Immature natural killer cell (primary cell): ENCODE results near the gene KLHL40. TPM values are rescaled to one million over a fixed set of nuclear protein-coding genes. Genes with fewer than 3 reads are reported as not detected.

ENCODE experiments used
- DNase-seq, 3 donors: peaks; one replicate each; pipeline ENCODE4 v3.0.0; 2022; ENCODE audit warnings: mixed read lengths in 1 of 3
- H3K27ac Mint-ChIP-seq, 6 donors: one replicate each; pipeline ENCODE4 v1.8.0; 2020; ENCODE audit warnings: mixed read lengths in 6 of 6, mild to moderate bottlenecking in 5 of 6, inconsistent platforms in 4 of 6, moderate library complexity in 3 of 6
- H3K27me3 Mint-ChIP-seq, 3 donors: one replicate each; pipeline ENCODE4 v1.8.0; 2020 to 2021; ENCODE audit warnings: low read depth in 3 of 3, mild to moderate bottlenecking in 3 of 3, mixed read lengths in 3 of 3, moderate library complexity in 3 of 3, inconsistent platforms in 1 of 3
- H3K36me3 Mint-ChIP-seq, 3 donors: one replicate each; pipeline ENCODE4 v1.8.0; 2020; ENCODE audit warnings: mixed read lengths in 3 of 3, inconsistent platforms in 2 of 3, mild to moderate bottlenecking in 2 of 3
- H3K4me1 Mint-ChIP-seq, 2 donors: one replicate each; pipeline ENCODE4 v1.8.0; 2020; ENCODE audit warnings: inconsistent platforms in 2 of 2, mild to moderate bottlenecking in 2 of 2, mixed read lengths in 2 of 2, moderate library complexity in 1 of 2
- H3K4me3 Mint-ChIP-seq, 5 donors: one replicate each; pipeline ENCODE4 v1.8.0; 2020; ENCODE audit warnings: mild to moderate bottlenecking in 5 of 5, mixed read lengths in 5 of 5, inconsistent platforms in 3 of 5, moderate library complexity in 3 of 5
- H3K9me3 Mint-ChIP-seq, 6 donors: one replicate each; pipeline ENCODE4 v1.8.0; 2020; ENCODE audit warnings: mild to moderate bottlenecking in 6 of 6, mixed read lengths in 6 of 6, inconsistent platforms in 4 of 6, moderate library complexity in 3 of 6
- polyA plus RNA-seq, 3 donors: library from polyadenylated mRNA; unstranded; fragments of 300-500 nt; fragmentation: Illumina TruSeq; gene quantifications; one replicate each; pipeline ENCODE4 v1.2.3, GENCODE V29; 2021

The KLHL40 gene
- polyA plus RNA-seq, 3 donors from 2014 or later, result not detected

DNA sequence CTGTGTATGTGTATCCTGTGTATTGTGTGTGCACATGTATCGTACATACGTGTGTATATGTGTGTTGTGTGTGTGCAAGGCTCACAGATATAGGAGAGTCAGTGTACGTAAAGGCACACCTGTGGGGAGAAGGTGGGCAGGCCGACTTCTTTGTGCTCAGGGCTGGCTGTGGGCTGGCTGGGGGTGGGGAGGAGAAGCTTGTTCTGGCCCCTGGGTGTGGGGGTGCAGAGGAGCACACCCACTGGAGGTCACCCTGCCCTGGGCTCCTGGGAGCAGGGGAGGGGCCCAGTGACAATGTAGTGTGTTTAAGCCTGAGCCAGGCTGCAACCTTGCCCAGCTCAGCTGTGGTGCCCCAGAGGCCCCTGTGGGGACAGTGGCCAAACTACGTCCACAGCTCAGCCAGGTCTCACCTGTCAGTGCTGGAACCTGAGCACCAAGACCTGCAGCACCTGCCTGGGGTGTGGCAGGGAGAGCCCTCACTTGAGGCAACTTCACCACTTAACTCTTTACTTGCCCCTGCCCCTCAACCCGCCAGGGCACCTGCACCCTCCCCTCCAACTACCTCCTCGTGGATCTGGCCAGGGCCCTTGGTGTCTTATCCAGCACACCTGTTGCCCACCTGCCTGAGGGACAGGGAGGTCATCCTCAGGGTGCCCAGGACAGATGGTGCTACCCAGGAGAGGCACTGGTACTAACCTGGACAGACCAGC is 19.9 kb downstream of the KLHL40 start:
- H3K27ac Mint-ChIP-seq, result no peak overlapping the region
- no peak for DNase-seq
- no peaks in the 10 kb centered on the region for H3K36me3 Mint-ChIP-seq
- no peaks in the 10 kb centered on the region for H3K9me3 Mint-ChIP-seq
- no peak overlapping the region for H3K4me3 Mint-ChIP-seq
- H3K27me3 Mint-ChIP-seq, result peaks cover 2 to 7% (median 3%) of the 10 kb centered on the region in 3 donors
- H3K4me1 Mint-ChIP-seq, result no peaks in the 10 kb centered on the region

GRCh38 chr3:42705962-42706585 is 20.7 kb downstream of the KLHL40 start:
- Mint-ChIP-seq H3K9me3 (no peaks in the 10 kb centered on the region), H3K27me3 (peaks cover 1 to 7% (median 2%) of the 10 kb centered on the region in 3 donors), H3K4me3 (no peak overlapping the region), H3K27ac (no peak overlapping the region), H3K4me1 (no peaks in the 10 kb centered on the region), H3K36me3 (no peaks in the 10 kb centered on the region)
- DNase-seq, result no peak

DNA sequence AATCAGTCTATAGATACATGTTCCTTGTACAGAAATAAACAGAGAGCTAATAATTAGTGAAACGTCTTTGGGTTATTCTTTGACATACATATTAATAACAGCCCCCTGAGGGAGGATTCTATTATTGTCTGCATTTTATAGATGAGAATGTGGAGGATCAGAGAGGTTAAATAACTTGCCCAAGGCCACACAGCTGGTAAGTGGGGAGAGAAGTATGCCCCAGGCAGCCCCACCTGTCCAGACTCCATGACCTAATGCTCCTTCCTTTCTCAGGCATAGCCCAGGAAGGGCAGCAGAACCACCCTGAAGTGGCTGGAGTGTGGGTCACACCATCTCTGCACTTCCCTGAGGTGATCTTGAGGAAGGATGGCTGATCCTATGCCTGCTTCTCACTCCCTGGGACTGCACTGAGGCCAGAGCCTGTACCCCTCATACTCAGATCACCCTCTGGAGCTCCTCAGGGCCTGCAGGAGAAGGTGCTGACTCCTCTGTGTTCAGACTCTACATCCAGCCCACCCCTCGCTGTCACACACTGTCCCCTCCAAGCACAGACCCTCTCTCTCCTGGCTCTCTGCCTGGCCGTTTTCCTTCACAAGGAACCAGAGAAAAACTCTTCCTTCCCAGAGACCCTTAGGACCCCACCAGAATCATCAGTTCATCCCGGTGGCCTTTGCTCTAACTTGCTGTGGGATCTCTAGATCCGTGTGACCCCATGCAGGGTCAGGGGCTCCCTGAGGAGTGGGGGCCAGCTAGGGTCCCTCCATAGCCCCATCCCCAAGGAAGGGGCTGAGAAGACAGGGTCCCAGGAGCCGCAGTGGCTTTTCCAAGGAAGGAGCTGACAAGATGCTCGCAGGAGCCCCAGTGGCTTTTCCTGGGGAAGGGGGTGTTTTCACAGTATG is 21.6 kb downstream of the KLHL40 start:
- H3K9me3 Mint-ChIP-seq, result no peaks in the 10 kb centered on the region
- H3K27me3 Mint-ChIP-seq, result peaks cover 0 to 4% (median 0%) of the 10 kb centered on the region in 3 donors
- H3K27ac Mint-ChIP-seq, result no peak overlapping the region
- H3K4me1 Mint-ChIP-seq, result no peaks in the 10 kb centered on the region
- no peak for DNase-seq
- no peak overlapping the region for H3K4me3 Mint-ChIP-seq
- H3K36me3 Mint-ChIP-seq, result no peaks in the 10 kb centered on the region

GRCh38 chr3:42707620-42708355 is 22.5 kb downstream of the KLHL40 start:
- Mint-ChIP-seq H3K4me3 (no peak overlapping the region), H3K36me3 (no peaks in the 10 kb centered on the region), H3K27me3 (peaks cover 0 to 4% (median 0%) of the 10 kb centered on the region in 3 donors), H3K9me3 (no peaks in the 10 kb centered on the region), H3K27ac (no peak overlapping the region), H3K4me1 (no peaks in the 10 kb centered on the region)
- DNase-seq, result no peak

DNA sequence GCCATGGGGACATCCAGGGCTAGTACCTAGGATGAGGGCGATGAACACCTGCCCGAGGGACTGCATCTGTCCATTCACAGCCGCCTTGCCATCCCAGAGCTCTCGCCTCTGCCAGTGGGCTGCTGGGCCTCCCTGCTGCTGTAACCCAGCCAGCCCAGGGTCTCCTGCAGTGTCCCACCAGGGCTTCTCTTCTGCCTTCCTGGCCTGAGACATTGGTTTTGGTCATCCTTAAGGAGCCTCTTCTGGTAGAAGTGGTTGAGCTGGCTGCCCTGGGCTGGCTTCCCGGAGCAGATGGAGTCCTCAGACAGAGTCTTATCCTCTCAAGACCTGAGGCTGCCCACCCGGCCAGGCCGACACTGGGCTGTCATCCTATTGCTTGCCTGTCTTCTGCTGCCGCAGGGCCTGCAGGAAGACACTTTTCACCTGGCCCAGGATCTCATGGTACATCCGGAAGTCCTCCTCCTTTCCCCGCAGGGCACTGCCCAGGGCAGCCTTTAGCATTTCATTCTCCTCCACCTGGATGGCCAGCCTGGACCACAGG is 23.3 kb downstream of the KLHL40 start:
- no peak overlapping the region for H3K4me3 Mint-ChIP-seq
- H3K36me3 Mint-ChIP-seq, result no peaks in the 10 kb centered on the region
- peaks cover 0 to 4% (median 0%) of the 10 kb centered on the region in 3 donors for H3K27me3 Mint-ChIP-seq
- H3K9me3 Mint-ChIP-seq, result no peaks in the 10 kb centered on the region
- H3K4me1 Mint-ChIP-seq, result no peaks in the 10 kb centered on the region
- H3K27ac Mint-ChIP-seq, result no peak overlapping the region
- DNase-seq, result no peak

DNA sequence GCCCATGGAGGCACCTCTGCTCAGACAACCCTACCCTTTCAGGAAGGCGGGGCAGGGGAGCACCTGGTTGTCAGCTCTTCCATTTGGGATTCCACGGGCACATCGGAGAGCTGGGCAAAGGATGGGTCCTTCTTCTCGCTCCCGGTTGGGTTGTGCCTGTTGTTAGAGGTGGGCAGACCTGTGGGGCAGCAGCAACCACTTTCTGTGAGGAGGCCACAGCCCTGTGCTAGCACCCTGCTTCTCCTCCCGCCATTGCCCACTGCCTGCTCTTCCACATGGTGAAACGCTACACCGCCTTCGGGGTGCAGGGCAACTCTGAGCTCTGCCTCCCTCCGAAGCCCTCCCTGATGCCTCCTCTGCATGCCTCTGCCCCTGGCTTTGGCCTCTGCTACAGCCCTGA is 24.3 kb downstream of the KLHL40 start:
- H3K9me3 Mint-ChIP-seq, result no peaks in the 10 kb centered on the region

GRCh38 chr3:42710323-42711021 is 25.1 kb downstream of the KLHL40 start:
- DNase-seq, result no peak
- Mint-ChIP-seq H3K27ac (no peak overlapping the region), H3K27me3 (peaks cover 0 to 4% (median 2%) of the 10 kb centered on the region in 3 donors), H3K9me3 (no peaks in the 10 kb centered on the region), H3K36me3 (no peaks in the 10 kb centered on the region), H3K4me1 (no peaks in the 10 kb centered on the region), H3K4me3 (no peak overlapping the region)

More for the DNA sequence above, 24.3 kb downstream of the KLHL40 start:
- peaks cover 0 to 4% (median 2%) of the 10 kb centered on the region in 3 donors for H3K27me3 Mint-ChIP-seq
- DNase-seq, result no peak
- no peak overlapping the region for H3K4me3 Mint-ChIP-seq
- H3K27ac Mint-ChIP-seq, result no peak overlapping the region
- no peaks in the 10 kb centered on the region for H3K4me1 Mint-ChIP-seq
- no peaks in the 10 kb centered on the region for H3K36me3 Mint-ChIP-seq

DNA sequence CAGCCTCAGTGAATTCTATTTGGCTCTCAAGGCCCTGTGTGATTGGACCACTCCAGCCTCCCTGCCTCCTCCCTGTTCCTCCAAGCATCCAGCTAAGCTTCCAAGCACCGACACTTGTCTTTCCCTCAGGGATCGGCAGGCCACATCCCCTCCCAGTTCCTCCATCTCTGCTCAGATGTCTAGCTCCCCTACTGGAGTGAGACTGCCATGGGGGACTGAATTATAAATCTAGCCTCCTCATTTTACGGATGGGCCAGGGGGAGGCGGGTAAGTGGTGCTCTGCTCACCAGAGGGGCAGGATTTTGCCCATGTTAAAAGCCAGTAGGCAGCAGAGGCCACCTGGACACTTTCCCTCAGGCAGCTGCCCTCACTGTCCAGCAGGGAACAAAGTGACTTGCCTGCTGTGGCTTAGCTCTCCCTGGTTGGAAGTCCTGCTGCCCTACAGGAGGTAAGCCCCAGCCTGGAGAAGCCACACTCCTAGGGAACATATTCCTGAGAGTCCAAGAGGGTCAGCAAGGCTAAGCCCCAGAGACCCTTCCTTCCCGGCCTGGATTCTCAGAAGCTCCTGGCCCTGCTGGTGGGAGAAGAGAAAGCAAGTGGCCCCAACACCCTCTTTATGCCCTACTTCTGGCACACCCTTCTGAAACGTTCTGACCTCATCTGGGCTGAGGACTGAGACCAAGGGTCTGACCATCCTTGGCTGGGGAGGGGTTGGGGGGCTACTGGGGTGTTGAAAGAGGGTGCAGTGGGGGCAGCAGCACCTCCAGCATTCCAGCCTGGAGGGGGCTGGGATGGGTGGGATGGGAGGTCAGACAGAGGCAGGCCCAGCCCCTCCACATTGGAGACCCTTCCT is 26.4 kb downstream of the KLHL40 start:
- Mint-ChIP-seq H3K27me3 (peaks cover 0 to 4% (median 2%) of the 10 kb centered on the region in 3 donors), H3K36me3 (no peaks in the 10 kb centered on the region), H3K4me3 (no peak overlapping the region), H3K4me1 (no peaks in the 10 kb centered on the region), H3K27ac (no peak overlapping the region), H3K9me3 (no peaks in the 10 kb centered on the region)
- no peak for DNase-seq

DNA sequence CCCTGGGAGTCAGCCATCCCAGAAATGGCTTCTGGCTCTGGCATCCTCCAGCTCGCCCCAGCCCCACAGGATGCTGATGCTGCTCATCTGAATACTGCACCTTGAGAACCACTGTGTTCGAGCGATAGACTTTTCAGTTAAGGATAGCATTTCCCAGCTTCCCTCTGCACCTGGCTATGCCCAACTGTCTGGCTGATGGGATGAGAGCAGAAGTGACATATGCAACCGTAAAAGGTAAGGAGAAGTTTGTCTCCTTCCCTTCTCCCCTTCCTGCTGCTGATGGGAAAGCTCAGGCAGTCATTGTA is 27.0 kb downstream of the KLHL40 start:
- no peak for DNase-seq
- no peak overlapping the region for H3K27ac Mint-ChIP-seq
- no peaks in the 10 kb centered on the region for H3K4me1 Mint-ChIP-seq
- peaks cover 0 to 3% (median 2%) of the 10 kb centered on the region in 3 donors for H3K27me3 Mint-ChIP-seq
- no peak overlapping the region for H3K4me3 Mint-ChIP-seq
- H3K36me3 Mint-ChIP-seq, result no peaks in the 10 kb centered on the region
- no peaks in the 10 kb centered on the region for H3K9me3 Mint-ChIP-seq

DNA sequence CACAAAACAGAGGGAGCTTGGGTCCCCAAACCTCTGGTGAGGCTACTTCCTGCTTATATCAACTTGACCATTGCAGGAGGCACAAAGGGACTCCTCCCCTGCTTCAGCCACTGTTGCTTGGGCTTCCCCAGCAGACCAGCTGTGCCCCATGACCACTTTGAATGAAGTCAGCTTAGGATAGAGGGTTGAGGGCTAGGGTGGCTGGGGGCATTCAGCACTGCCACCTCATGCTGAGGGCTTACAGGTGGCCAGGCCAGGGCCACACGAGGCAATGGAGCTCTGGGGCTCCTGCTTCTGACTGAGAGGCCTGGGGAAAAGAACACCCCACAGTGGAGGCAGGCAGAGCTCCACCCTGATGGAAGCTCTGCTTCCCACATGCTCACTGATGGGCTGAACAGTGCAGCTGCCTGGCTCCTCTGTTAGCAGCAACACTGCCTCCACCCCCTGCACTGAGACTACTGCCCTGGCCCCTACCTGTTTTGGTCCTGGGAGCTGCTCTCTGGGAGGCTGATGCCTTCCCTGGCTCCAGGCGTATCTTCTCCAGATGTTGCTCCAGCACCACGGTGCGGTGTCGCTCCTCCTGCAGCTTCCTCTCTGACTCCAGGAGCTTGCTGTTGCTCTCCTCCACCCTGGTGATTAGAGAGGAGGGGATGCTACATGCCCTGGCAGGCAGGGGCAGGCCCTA is 27.5 kb downstream of the KLHL40 start:
- H3K9me3 Mint-ChIP-seq, result no peaks in the 10 kb centered on the region
- no peaks in the 10 kb centered on the region for H3K36me3 Mint-ChIP-seq
- no peak for DNase-seq
- H3K4me3 Mint-ChIP-seq, result no peak overlapping the region
- peaks cover 0 to 3% (median 3%) of the 10 kb centered on the region in 3 donors for H3K27me3 Mint-ChIP-seq
- H3K27ac Mint-ChIP-seq, result no peak overlapping the region
- no peaks in the 10 kb centered on the region for H3K4me1 Mint-ChIP-seq

DNA sequence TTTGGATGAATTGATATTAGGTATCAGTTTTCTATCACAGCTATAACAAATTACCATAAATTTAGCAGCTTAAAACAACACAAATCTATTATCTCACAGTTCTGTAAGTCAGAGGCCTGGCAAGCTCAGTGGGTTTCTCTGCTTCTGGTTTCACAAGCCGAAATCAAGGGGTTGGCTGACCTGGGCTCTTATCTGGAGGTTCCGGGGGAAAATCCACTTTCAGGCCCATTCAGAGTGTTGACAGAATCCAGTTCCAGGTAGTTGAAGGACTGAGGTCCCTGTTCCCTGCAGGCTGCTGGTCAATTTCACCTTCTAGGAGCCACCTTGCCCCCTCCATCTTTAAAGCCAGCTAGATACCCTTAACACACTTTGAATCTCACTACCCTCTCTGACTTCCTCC is 28.4 kb downstream of the KLHL40 start:
- Mint-ChIP-seq H3K27me3 (peaks cover 0 to 3% (median 2%) of the 10 kb centered on the region in 3 donors), H3K4me3 (no peak overlapping the region), H3K4me1 (no peaks in the 10 kb centered on the region)

More for the DNA sequence above, 28.4 kb downstream of the KLHL40 start:
- Mint-ChIP-seq H3K36me3 (no peaks in the 10 kb centered on the region), H3K9me3 (no peaks in the 10 kb centered on the region), H3K27ac (no peak overlapping the region)
- DNase-seq, result no peak
